DMS 273 (cell line): Measurements from ENCODE around the gene RNF208.
A peak's percentile ranks its signal among the peaks of the same experiment; 100 is the strongest.

ENCODE experiments used
- DNase-seq: peaks from one replicate; lab custom pipeline; 2025; ENCODE audit not compliant: unreplicated experiment; lab: John Stamatoyannopoulos, UW

Gene RNF208

GRCh38 chr9:137178201-137178938 lies 43.7 kb downstream of the RNF208 start:
- DNase-seq: no peak

- peak; percentile 82 for DNase-seq
These were observed 45.5 kb downstream of the RNF208 start for GRCh38 chr9:137176302-137177182.

GRCh38 chr9:137175345-137175961 lies 46.6 kb downstream of the RNF208 start:
- no peak for DNase-seq

DNA sequence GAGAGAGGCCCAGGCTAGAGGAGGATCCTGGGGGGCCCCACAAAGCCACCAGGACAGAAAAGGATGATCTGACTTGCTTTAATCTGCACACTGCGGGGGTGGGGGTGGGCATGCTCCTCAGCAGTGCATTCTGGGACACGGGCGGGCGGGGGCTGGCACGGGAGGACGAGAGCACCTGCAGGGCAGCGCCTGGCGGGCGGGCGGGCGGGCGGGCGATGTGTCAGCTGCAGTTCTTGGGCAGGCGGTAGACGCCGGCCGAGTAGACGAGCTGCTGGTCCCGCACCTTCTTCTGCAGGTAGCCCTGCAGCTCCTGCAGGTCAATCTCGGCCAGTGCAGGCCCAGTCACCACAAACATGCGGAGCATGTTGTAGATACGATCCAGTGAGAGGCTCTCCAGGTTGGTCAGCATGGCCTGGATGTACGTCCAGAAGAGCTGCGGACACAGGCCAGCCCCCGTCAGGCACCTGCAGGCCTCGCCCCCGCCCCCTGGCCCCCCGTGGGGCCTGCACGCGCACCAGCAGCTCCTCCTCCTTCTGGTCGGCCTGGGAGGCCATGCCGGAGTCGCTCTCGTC lies 47.2 kb downstream of the RNF208 start:
- DNase-seq: no peak

- DNase-seq: no peak
These were observed 48.0 kb downstream of the RNF208 start for GRCh38 chr9:137173796-137174664.

DNA sequence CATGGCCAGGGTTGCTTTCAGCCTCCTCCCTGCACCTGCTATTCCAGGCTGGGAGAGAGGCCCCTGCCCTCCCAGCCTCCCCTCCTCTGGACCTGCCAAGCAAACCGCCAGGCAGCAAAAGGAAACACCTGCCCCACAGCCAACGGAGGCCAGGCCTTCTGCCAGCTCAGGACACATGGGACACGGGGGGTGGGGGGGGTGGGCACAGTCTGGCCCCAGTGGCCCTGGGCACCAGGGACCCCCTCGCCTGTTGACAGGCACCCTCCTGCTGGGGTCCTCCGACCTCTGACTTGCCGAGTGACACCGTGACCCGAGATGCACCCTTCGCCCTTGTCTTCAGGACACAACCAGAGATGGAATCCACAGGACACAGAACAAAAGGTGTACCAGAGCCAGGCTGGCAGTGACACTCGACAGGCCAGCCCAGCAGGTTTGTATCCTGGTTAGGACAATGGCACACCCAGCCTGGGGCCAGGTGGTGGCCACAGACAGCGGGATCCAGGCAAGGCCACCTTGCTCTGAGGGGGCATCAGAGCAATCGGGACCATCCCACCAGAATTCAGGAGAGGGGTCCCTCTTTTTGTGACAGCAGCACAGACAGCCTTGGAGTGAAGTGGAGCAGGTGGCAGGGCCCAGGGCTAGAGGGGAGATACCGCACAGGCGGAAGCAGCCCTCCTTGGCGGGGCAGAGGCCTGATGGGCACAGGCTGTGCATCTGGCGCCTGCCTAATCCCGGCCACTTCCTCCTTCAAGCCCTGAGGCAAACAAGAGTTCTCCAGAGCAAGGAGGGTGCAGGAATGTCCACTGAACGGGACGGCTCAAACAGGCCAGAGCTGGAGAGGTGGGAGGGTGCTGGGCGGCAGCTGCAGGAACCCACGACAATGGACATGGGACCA lies 48.9 kb downstream of the RNF208 start:
- peak; percentile 66 for DNase-seq

DNA sequence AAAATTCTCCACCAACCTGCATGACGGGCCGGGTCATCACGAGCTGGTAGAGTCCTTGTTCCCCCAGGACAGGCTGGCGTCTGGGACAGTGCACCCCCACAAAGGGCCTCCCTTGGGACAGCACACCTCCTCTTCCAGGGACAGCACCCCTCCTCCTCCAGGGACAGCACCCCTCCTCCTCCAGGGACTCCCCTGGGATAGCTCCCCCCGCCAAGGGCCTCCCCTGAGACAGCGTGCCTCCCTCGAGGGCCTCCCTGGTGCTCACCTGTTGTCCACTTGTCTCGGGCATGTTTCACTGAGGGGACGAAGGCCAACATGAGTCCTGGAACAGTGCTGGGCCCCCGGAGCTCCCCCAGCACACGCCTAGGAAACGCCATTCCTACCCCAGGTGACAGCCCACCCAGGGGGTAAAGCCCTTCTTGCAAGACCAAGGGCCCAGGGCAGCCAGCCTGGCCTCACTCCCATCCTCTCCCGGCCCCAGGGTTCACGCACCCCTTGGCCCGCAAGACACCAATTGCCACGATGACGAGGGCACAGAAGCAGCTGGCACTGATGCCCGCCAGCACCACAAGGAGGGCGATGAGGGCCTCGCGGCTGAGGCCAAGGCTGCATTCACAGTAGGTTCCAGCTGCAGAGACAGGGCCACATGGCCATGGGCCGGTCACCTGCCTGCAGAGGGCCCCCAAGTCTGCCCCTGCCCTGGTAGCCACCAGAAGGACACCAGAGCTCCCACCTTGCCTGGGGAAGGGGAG lies 50.7 kb downstream of the RNF208 start:
- no peak for DNase-seq

DNA sequence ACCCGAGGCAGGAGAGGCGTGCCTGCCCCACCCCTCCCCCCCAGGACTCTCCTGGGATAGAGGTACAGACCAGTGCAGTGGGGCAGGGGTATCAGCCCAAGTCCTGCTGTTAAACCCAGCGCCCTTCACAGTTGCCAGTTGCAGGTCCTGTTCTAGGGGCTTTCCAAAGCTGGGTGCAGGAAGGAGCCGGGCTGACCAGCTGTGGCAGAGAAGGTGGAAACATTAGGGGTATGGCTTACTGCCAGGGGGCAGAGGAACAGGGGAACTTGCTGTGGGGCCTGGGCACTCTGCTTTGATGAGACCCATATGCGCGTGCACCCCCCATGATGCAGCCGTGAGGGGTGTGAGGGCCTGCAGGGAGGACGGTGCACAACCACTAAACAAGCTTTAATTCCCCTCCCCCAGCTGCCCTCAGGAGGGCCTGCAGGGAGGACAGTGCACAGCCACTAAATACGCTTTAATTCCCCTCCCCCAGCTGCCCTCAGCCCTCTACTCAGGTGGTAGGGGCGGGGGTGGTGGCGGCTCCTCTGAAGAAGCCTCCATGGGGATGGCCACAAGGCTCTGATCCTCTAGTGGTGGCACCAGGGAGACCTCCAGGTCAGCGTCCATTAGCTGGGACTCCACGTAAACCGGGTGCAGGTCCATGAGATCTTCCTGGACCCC lies 51.4 kb downstream of the RNF208 start:
- peak; percentile 45 for DNase-seq
